GM19438 (cell line): ENCODE measurements around the gene PRKACA.
A peak's percentile ranks its signal among the peaks of the same experiment; 100 is the strongest.

ENCODE experiments used
- ATAC-seq: cut with Tn5 transposase; IDR thresholded peaks from one replicate; pipeline ENCODE4 v1.9.1; 2021; ENCODE audit warnings: low read depth; ENCODE audit not compliant: unreplicated experiment

PRKACA gene

GRCh38 chr19:14097532-14098151, 19.9 kb downstream of the PRKACA start:
- ATAC-seq, result no peak

DNA sequence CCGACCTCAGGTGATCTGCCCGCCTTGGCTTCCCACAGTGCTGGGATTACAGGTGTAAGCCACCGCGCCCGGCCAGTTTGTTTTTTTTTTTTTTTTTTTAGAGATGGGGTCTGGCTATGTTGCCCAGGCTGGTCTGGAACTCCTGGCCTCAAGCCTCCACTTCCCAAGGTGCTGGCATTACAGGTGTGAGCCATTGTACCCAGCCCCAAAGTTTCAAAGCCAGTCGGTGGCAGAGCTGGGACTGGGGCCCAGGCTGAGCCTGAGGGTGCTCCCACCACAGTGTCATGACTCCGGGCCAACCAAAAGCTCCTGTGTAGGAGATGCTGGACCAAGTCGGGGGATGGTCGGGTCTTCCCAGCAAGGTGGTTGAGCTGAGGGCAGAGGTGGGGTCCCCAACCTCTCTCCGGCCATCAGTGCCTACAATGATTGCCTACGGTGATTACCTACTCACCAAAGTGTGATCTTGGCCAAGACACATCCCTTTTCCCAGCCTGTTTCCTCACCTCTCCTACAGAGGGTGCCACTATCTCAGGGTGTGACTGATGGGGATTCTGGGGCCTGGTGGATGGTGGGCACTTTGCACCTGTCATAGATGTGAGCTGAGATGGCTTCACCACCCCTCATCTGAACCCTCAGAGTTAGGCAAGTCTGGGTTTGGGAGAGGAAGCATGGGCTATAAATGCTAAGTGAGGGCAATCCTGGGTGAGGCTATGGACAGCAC, 21.1 kb downstream of the PRKACA start:
- ATAC-seq, result no peak

- ATAC-seq, result no peak
Observed at GRCh38 chr19:14094854-14095253, 22.7 kb downstream of the PRKACA start.

DNA sequence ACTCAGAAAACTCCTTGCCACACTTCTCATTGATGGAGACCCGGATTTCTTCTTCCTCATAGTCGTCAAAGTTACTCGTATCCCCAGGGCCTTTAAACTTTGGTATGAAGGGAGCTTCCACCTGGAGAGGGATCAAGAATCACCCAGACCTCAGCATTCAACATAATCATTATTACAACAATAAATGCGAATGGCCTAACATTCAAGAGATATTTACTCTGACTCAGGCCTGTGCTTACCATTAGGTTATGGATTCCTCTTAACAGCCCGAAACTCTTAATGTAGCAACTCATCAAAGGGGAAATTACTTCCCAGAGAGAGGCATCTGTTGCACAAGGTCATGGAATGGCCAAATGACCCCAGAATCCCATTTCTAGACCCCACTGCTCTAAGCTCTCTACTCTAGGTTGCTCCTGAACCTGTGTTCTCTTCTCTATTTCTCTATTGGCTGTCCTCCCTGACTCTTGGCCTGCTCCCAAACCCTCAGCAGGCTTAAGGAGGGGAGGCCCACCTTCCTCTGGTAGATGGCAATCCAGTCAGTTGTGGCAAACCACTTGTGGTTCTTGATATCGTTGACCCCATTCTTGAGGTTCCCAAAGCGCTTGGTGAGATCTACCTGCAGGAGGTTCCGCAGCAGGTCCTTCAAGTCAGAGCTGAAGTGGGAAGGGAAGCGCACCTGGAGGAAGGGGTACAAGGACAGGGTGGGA, 24.3 kb downstream of the PRKACA start:
- no peak for ATAC-seq

DNA sequence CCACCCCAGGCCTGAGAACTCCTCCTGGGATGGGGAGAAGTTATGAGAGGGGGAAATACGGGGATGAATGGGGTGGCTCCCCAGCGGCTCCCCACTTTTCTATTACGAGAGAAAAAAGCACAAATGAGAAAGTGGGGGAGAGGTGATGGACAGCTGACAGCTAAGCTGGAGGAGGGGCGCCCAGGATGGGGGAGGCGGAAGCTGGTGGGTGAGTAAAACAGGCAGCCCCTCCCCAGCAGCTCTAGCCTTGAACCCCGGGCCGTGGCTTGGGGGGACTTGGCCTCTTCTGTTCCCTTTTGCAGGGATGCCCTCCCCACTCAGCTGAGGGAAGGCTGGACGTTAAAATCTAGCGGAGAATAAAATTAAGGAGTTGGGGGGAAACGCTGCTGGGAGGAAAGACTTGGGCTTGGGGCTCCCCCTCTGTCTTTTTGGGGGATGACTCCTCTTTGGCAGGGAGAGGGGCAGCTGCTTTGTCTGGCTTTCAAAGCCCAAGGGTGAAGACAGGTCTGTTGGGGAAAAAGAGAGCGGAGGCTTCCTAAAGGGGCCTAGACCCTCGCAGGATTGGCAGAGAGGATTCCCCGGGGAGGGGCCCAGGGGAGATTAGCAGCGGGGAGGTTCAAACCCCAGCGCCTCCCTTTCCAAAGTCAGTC, 25.6 kb downstream of the PRKACA start:
- ATAC-seq, result no peak

- peak; percentile 55 for ATAC-seq
Observed at GRCh38 chr19:14091081-14091812, 26.3 kb downstream of the PRKACA start.

DNA sequence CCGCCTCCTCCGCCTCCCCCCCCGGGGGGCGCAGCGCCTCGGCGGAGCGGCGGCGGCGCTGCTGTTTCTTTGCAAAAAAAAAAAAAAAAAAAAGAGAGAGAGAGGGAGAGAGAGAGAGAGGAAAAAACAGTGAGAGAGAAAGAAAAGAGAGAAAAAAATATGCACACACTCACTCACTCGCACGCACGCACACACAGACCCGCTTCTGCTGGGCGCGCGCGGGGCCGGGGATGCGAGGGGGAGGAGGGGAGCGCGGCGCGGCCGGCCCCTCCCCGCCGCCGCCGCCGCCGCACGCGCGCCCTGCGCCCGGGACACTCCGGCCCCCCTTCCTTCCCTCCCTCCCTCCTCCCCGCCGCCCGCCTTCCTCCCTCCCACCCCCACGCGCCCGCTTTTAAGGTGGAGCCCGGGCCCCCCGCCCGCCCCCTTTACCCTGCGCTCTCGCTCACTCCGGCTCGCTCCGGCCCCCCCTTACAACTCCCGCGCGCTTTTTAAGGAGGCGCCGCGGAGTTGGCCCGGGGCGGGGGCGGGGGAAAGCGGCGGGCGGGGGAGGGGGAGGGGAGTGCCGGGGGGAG, 27.0 kb downstream of the PRKACA start, which contains the start of gene SAMD1:
Gene SAMD1 (minus strand): TSS at position 243 of the 572 bp plus-strand sequence.
- peak; percentile 34 for ATAC-seq

DNA sequence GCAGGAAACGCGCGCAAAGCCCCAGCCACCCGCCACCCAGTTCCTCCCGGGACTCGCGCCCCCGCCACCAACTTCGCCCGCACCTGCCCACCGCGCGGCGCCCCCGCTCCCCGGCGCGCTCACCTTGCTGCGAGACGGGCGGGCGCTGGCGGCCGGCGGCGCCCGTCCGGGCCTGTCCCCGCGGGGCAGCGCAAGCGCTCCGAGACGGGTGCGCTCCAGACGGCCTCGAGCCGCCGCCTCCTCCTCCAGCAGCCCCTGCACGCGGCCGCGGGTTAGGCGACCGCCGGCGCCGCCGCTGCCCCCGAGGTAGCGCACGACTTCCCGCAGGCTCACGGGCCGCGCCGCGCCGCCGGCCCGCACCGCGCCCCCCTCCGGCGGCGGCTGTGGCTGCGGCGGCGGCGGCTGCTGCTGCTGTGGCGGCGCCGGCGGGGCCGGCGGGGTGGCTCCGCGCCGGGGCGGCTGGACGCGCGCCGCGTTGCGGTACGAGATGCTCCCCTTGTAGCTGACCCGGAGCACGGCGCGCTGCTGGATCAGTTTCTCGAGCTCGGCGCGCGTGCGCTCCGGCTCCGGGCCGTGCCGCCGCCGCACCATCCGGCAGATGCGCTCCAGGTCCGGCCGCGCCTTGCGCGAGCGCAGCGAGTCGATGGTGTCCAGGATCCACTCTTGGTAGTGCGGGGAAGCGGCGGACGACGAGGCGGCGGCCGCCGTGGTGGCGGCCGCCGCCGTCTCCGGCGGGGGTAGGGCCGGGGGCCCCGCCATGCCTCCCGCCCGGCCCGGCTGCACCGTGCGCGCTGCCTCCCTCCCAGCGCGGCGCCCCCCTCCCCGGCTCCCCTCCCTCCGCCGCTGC, 27.7 kb downstream of the PRKACA start:
- ATAC-seq, result no peak

GRCh38 chr19:14089412-14089661, 28.2 kb downstream of the PRKACA start:
- no peak for ATAC-seq

DNA sequence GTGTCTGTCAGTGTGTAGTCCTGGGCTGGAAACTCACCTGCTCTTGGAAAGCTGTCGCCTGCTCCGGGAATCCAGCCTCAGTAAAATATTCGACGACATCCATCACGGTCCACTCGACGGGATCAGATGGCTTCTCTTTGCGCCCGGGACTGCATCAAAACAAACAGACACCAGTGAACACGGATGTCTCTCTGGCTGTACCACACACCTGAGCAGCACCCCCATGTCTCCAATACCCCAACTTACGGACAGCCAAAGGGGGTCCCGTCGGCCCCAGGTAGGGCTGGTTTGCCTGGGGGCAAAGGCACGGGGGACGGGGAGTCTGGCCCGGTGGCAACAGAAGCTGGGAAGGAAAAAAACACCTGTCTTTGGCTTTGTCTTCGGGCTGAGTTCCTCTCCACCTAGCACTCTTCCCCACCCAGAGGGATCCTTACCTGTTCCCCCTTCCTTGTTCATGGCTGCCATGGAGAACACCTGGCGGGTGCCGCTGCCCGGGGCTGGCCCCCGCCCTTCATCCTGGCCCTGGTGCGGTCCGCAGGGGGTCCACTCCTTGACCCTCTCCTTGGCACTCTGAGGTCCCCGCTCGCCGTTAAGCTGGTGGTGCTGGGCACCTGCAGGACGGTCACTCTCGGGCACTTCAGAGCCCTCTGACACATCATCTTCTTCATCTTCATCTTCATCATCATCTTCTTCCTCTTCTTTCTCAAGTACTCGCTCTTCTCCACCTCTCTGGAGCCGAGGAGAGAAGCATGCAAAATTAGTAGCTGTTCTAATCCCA, 28.7 kb downstream of the PRKACA start:
- ATAC-seq, result no peak

GRCh38 chr19:14086098-14086497, 31.5 kb downstream of the PRKACA start:
- no peak for ATAC-seq

GRCh38 chr19:14085309-14085995, 32.1 kb downstream of the PRKACA start, which contains the start of gene C19orf67:
TSS of gene C19orf67 (minus strand) at chr19:14085783. CDS start at chr19:14085627, 156 bp downstream.
- ATAC-seq, result no peak

DNA sequence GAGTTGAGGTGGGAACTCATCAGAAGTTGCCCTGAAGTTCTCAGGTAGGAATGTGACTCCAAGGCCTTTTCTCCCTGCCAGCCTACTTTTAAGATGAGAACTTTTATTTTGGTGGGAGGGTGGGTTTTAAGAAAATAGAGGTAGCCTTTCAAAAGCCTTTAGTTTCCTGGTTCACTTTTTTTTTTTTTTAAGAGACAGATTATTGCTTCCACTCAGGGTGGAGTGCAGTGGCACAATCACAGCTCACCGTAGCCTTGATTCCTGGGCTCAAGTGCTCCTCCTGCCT, 34.9 kb downstream of the PRKACA start:
- ATAC-seq, result no peak

GRCh38 chr19:14081797-14082674, 35.5 kb downstream of the PRKACA start:
- peak; percentile 14 for ATAC-seq

DNA sequence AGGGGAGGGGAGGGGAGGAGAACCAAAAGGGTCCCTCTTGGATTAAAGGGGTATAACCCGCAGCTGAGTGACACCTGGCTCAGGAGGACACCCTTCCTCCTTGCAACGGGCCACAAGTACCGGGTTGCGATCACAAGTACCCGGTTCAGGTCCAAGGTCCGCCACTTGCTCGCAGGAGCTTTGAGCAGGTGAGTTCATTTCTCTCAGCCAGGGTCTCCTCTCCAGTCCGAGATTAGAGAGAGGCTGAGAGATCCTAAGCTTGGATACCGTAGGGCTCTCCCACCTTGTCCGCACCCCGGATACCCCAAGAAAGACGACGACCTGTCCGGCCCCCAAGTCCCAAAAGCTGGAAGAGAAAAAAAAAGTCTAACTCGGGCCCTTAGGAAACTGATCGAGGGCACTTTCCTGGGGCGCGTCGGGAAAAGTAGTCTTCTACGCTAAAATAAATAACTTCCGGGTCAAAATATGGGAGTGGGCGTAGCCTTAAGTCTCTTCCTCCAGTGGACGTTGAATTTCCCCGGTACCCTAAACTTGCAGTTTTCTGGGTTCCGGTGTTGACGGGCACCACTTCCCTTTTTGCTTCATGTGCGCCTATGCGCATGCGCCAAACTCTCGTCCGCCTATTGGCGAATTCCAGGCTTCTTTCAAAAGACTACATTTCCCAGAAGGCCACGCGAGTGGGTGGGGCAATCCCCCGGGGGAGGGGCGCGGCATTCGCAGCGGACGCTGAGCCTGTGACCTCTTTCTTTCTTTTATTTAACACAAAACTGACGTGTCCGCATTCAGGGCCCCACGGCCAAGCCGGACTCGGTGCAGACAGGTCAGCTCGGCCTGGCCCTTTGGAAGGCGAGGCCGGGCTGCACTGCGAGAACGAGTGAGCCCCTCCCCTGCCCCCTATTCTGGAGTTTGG, 36.4 kb downstream of the PRKACA start:
- ATAC-seq, result peak; percentile 65

GRCh38 chr19:14078411-14078810, 39.2 kb downstream of the PRKACA start:
- ATAC-seq, result no peak
